A673 (cell line): ENCODE data around the gene BOK. TPM values are rescaled to one million over a fixed set of nuclear protein-coding genes. Genes with fewer than 3 reads are reported as not detected.

Source experiments
- Bru-seq: library from RNA; stranded (reverse); fragments of 400-500 nt; gene quantifications from one replicate; lab custom pipeline; 2021; lab: Mats Ljungman, UMichigan
- BruChase-seq, 2 experiments: library from RNA; stranded (reverse); fragments of 400-500 nt; gene quantifications; one replicate each; lab custom pipeline; 2021; lab: Mats Ljungman, UMichigan
- BruUV-seq: library from RNA; stranded (reverse); fragments of 400-500 nt; replicated peaks from 2 replicates; lab custom pipeline; 2021; lab: Mats Ljungman, UMichigan
- CTCF ChIA-PET: fragments of 300-600 bp; sonication (Branson Sonifier 250); formaldehyde crosslinking; loops from one replicate; lab custom pipeline; 2022; ENCODE audit warnings: antibody characterized with exemption; lab: Charles Lee
- POLR2A ChIA-PET: fragments of 300-600 bp; sonication (Branson Sonifier 250); formaldehyde crosslinking; loops from one replicate; lab custom pipeline; 2022; ENCODE audit warnings: antibody characterized with exemption; ENCODE audit not compliant: low non-redundant PET; lab: Charles Lee
- DNase-seq: peaks from one replicate; pipeline ENCODE4 v3.0.0-alpha.2; 2015; ENCODE audit warnings: low spot score
- H3K27ac ChIP-seq: fragments of 200-600 bp; sonication (generic); 2 replicates; pipeline ENCODE4 v1.5.1; 2016; ENCODE audit warnings: mixed run types, low read depth, mild to moderate bottlenecking, mixed read lengths, antibody characterized with exemption, low read length; ENCODE audit not compliant: poor library complexity, severe bottlenecking
- H3K27me3 ChIP-seq: fragments of 200-600 bp; sonication (generic); replicated peaks from 2 replicates; pipeline ENCODE4 v1.6.1; 2017; ENCODE audit warnings: mixed run types, low read depth, mild to moderate bottlenecking, mixed read lengths, antibody characterized with exemption, low read length; ENCODE audit not compliant: insufficient read depth, poor library complexity
- H3K36me3 ChIP-seq: fragments of 200-600 bp; sonication (generic); 2 replicates; pipeline ENCODE4 v1.6.1; 2016; ENCODE audit warnings: mixed run types, mild to moderate bottlenecking, mixed read lengths, antibody characterized with exemption, low read length; ENCODE audit not compliant: insufficient read depth, poor library complexity, severe bottlenecking
- H3K4me1 ChIP-seq: fragments of 200-600 bp; sonication (generic); 2 replicates; pipeline ENCODE4 v1.6.1; 2017; ENCODE audit warnings: mixed run types, mild to moderate bottlenecking, mixed read lengths, antibody characterized with exemption, low read length; ENCODE audit not compliant: insufficient read depth, poor library complexity, severe bottlenecking
- H3K4me3 ChIP-seq: fragments of 200-600 bp; sonication (generic); 2 replicates; pipeline ENCODE4 v1.5.1; 2016; ENCODE audit warnings: low read depth, mixed run types, mild to moderate bottlenecking, mixed read lengths, low read length; ENCODE audit not compliant: poor library complexity, severe bottlenecking
- H3K9me3 ChIP-seq: fragments of 200-600 bp; sonication (generic); 2 replicates; pipeline ENCODE4 v1.6.1; 2016; ENCODE audit warnings: mixed run types, low read depth, mild to moderate bottlenecking, mixed read lengths, antibody characterized with exemption, low read length; ENCODE audit not compliant: poor library complexity, severe bottlenecking
- CTCF ChIP-seq: fragments of 300-800, 200-600 bp; sonication (generic); conservative IDR thresholded peaks from 2 replicates; pipeline ENCODE4 v1.5.1; 2017; ENCODE audit warnings: low read depth, mild to moderate bottlenecking, antibody characterized with exemption, low read length, moderate library complexity, mixed read lengths
- EZH2 ChIP-seq: fragments of 200-600 bp; sonication (generic); IDR thresholded peaks from 2 replicates; pipeline ENCODE4 v1.6.1; 2017; ENCODE audit warnings: borderline replicate concordance, low read depth, mild to moderate bottlenecking, mixed read lengths, antibody characterized with exemption, low read length; ENCODE audit not compliant: poor library complexity, severe bottlenecking
- intact Hi-C: fragments of 100-400 bp; cut with micrococcal nuclease; formaldehyde crosslinking; loops from one replicate; pipeline ENCODE4 v1.10.0; 2022; ENCODE audit not compliant: unreplicated experiment
- long read RNA-seq: library from polyadenylated mRNA; stranded (forward); transcript quantifications from one replicate; pipeline ENCODE4 v2.0.0, GENCODE V29; 2022
- total RNA-seq: library from RNA; stranded (reverse); gene quantifications from 2 replicates; pipeline ENCODE4 v1.2.3, GENCODE V29; 2021

Gene BOK
- total RNA-seq (2.7 and 4.0 TPM in 2 replicates), Bru-seq, nascent RNA (percentile 19 among the genes with signal in this experiment), BruChase-seq, experiment 1, labeled RNA remaining after a 2-hour chase (percentile 33 among the genes with signal in this experiment), BruChase-seq, experiment 2, labeled RNA remaining after a 6-hour chase (percentile 34 among the genes with signal in this experiment)
- long read RNA-seq, partial matches to known transcripts, result 2 of 11 reads
- long read RNA-seq, other reads (novel, unspliced or antisense), result 8 of 11 reads

- no peaks in the 10 kb centered on the region for H3K36me3 ChIP-seq
- H3K27ac ChIP-seq, result no peak within 1 kb of the TSS
- no peaks in the 10 kb centered on the region for H3K27me3 ChIP-seq
- no peak for DNase-seq
- peaks cover 8% of the 10 kb centered on the region for H3K9me3 ChIP-seq
- ChIA-PET POLR2A (no interaction called here), CTCF (no interaction called here)
- BruUV-seq, result no TSS peak
- TF ChIP-seq CTCF (no peak), EZH2 (no peak)
- intact Hi-C loops, result no loop called here
- no peaks in the 10 kb centered on the region for H3K4me1 ChIP-seq
- H3K4me3 ChIP-seq, result peak within 1 kb of the TSS; percentile 72
Observed at GRCh38 chr2:241558532-241559322, at the start of gene BOK. BOK (plus strand) TSS chr2:241558745; CDS start chr2:241559484, 739 bp downstream.

- BruUV-seq, result TSS peak; percentile 38
- H3K4me3 ChIP-seq, result peak overlapping the region; percentile 98
- peak overlapping the region; percentile 87 for H3K27ac ChIP-seq
- POLR2A ChIA-PET, result no interaction called here
- no peaks in the 10 kb centered on the region for H3K9me3 ChIP-seq
- CTCF ChIA-PET, result no interaction called here
- intact Hi-C loops, result no loop called here
- DNase-seq, result no peak
- H3K4me1 ChIP-seq, result peaks cover 18% of the 10 kb centered on the region
- H3K36me3 ChIP-seq, result peaks cover 4% of the 10 kb centered on the region
- no peaks in the 10 kb centered on the region for H3K27me3 ChIP-seq
- TF ChIP-seq CTCF (no peak), EZH2 (no peak)
Observed at GRCh38 chr2:241509155-241509784, 49.3 kb upstream of the BOK start.

- H3K36me3 ChIP-seq, result no peaks in the 10 kb centered on the region
- TSS peak; percentile 28 for BruUV-seq
- no peak overlapping the region for H3K27ac ChIP-seq
- ChIA-PET POLR2A (no interaction called here), CTCF (no interaction called here)
- no peaks in the 10 kb centered on the region for H3K27me3 ChIP-seq
- TF ChIP-seq EZH2, result no peak
- TF ChIP-seq CTCF, result no peak
- intact Hi-C loops, result no loop called here
- peaks cover 18% of the 10 kb centered on the region for H3K4me1 ChIP-seq
- H3K4me3 ChIP-seq, result no peak overlapping the region
- DNase-seq, result no peak
- no peaks in the 10 kb centered on the region for H3K9me3 ChIP-seq
Observed at GRCh38 chr2:241511091-241511741, 47.3 kb upstream of the BOK start.
